HEK293 (cell line): ENCODE results near the gene THSD7A.

ENCODE experiments used
- KLF16 ChIP-seq: fragments of 450-650 bp; formaldehyde crosslinking; IDR thresholded peaks from 2 replicates; pipeline ENCODE4 v1.5.1; 2017; ENCODE audit warnings: missing biosample characterization, missing genetic modification characterization
- KLF8 ChIP-seq: fragments of 450-650 bp; formaldehyde crosslinking; IDR thresholded peaks from 2 replicates; pipeline ENCODE4 v1.5.1; 2016; ENCODE audit warnings: missing biosample characterization, missing genetic modification characterization
- PRDM1 ChIP-seq: fragments of 450-650 bp; formaldehyde crosslinking; IDR thresholded peaks from 2 replicates; pipeline ENCODE4; 2016; ENCODE audit warnings: missing biosample characterization, missing genetic modification characterization
- REST ChIP-seq: fragments of 450-650 bp; formaldehyde crosslinking; IDR thresholded peaks from 2 replicates; pipeline ENCODE4 v1.5.1; 2016; ENCODE audit warnings: missing biosample characterization, missing genetic modification characterization
- SETDB1 ChIP-seq: IDR thresholded peaks from one replicate; pipeline ENCODE4 v1.6.1; 2017; ENCODE audit warnings: mild to moderate bottlenecking, low read length, moderate library complexity, mixed read lengths; ENCODE audit not compliant: insufficient read length
- YY1 ChIP-seq: fragments of 450-650 bp; formaldehyde crosslinking; IDR thresholded peaks from 2 replicates; pipeline ENCODE4 v1.5.1; 2018; ENCODE audit warnings: missing biosample characterization, missing genetic modification characterization
- ZBTB11 ChIP-seq: fragments of 450-650 bp; formaldehyde crosslinking; conservative IDR thresholded peaks from 2 replicates; pipeline ENCODE4 v1.5.1; 2016; ENCODE audit warnings: low read depth, missing biosample characterization, missing genetic modification characterization
- ZNF138 ChIP-seq: fragments of 450-650 bp; formaldehyde crosslinking; IDR thresholded peaks from 2 replicates; pipeline ENCODE4 v1.5.1; 2016; ENCODE audit warnings: missing biosample characterization, missing genetic modification characterization, borderline replicate concordance
- TF ChIP-seq, protein P1 (sequence below): sonication (generic); formaldehyde crosslinking; IDR thresholded peaks from 2 replicates; pipeline ENCODE4 v1.8.1; 2022; ENCODE audit warnings: mild to moderate bottlenecking, moderate library complexity, missing genetic modification reagents
- TF ChIP-seq, protein P2 (sequence below): fragments of 450-650 bp; formaldehyde crosslinking; IDR thresholded peaks from 2 replicates; pipeline ENCODE4 v1.5.1; 2016; ENCODE audit warnings: missing biosample characterization, missing genetic modification characterization
- TF ChIP-seq, protein P3 (sequence below): fragments of 450-650 bp; formaldehyde crosslinking; IDR thresholded peaks from 2 replicates; pipeline ENCODE4 v1.5.1; 2016; ENCODE audit warnings: missing biosample characterization, missing genetic modification characterization
- TF ChIP-seq, protein P4 (sequence below): fragments of 450-650 bp; formaldehyde crosslinking; IDR thresholded peaks from 2 replicates; pipeline ENCODE4 v1.5.1; 2016; ENCODE audit warnings: missing biosample characterization, missing genetic modification characterization

DNA sequence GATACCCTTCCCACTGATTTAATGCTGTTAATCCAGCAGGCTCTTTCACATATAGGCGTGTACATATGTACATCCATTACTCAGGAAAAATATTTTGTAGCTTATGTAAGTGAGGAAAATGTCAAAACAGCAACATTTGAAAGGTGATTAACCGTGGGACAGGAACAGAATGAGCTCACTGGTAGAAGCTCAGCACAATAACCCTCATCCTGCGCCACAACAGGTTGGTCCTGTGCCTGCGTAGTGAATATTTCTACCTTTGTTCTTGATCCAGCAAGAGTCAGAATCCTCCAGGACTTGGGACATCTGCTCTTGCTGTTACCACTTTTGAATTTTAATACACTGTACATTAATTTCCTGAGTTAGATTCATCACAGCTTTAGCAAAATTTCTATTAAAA lies 359.4 kb downstream of the THSD7A start:
- TF ChIP-seq REST: no peak
- TF ChIP-seq, protein P1, sequence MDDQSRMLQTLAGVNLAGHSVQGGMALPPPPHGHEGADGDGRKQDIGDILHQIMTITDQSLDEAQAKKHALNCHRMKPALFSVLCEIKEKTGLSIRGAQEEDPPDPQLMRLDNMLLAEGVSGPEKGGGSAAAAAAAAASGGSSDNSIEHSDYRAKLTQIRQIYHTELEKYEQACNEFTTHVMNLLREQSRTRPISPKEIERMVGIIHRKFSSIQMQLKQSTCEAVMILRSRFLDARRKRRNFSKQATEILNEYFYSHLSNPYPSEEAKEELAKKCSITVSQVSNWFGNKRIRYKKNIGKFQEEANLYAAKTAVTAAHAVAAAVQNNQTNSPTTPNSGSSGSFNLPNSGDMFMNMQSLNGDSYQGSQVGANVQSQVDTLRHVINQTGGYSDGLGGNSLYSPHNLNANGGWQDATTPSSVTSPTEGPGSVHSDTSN (CRISPR knock-in tag): no peak
- TF ChIP-seq, protein P2, sequence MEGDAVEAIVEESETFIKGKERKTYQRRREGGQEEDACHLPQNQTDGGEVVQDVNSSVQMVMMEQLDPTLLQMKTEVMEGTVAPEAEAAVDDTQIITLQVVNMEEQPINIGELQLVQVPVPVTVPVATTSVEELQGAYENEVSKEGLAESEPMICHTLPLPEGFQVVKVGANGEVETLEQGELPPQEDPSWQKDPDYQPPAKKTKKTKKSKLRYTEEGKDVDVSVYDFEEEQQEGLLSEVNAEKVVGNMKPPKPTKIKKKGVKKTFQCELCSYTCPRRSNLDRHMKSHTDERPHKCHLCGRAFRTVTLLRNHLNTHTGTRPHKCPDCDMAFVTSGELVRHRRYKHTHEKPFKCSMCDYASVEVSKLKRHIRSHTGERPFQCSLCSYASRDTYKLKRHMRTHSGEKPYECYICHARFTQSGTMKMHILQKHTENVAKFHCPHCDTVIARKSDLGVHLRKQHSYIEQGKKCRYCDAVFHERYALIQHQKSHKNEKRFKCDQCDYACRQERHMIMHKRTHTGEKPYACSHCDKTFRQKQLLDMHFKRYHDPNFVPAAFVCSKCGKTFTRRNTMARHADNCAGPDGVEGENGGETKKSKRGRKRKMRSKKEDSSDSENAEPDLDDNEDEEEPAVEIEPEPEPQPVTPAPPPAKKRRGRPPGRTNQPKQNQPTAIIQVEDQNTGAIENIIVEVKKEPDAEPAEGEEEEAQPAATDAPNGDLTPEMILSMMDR (tag by site-specific recombination): no peak
- no peak for TF ChIP-seq KLF16 (tag by site-specific recombination)
- no peak for TF ChIP-seq YY1
- no peak for TF ChIP-seq PRDM1 (tag by site-specific recombination)
- TF ChIP-seq SETDB1: no peak
- TF ChIP-seq KLF8 (tag by site-specific recombination): no peak
- TF ChIP-seq, protein P3, sequence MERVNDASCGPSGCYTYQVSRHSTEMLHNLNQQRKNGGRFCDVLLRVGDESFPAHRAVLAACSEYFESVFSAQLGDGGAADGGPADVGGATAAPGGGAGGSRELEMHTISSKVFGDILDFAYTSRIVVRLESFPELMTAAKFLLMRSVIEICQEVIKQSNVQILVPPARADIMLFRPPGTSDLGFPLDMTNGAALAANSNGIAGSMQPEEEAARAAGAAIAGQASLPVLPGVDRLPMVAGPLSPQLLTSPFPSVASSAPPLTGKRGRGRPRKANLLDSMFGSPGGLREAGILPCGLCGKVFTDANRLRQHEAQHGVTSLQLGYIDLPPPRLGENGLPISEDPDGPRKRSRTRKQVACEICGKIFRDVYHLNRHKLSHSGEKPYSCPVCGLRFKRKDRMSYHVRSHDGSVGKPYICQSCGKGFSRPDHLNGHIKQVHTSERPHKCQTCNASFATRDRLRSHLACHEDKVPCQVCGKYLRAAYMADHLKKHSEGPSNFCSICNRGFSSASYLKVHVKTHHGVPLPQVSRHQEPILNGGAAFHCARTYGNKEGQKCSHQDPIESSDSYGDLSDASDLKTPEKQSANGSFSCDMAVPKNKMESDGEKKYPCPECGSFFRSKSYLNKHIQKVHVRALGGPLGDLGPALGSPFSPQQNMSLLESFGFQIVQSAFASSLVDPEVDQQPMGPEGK (tag by site-specific recombination): no peak
- TF ChIP-seq ZBTB11: no peak
- TF ChIP-seq ZNF138: no peak
- TF ChIP-seq, protein P4, sequence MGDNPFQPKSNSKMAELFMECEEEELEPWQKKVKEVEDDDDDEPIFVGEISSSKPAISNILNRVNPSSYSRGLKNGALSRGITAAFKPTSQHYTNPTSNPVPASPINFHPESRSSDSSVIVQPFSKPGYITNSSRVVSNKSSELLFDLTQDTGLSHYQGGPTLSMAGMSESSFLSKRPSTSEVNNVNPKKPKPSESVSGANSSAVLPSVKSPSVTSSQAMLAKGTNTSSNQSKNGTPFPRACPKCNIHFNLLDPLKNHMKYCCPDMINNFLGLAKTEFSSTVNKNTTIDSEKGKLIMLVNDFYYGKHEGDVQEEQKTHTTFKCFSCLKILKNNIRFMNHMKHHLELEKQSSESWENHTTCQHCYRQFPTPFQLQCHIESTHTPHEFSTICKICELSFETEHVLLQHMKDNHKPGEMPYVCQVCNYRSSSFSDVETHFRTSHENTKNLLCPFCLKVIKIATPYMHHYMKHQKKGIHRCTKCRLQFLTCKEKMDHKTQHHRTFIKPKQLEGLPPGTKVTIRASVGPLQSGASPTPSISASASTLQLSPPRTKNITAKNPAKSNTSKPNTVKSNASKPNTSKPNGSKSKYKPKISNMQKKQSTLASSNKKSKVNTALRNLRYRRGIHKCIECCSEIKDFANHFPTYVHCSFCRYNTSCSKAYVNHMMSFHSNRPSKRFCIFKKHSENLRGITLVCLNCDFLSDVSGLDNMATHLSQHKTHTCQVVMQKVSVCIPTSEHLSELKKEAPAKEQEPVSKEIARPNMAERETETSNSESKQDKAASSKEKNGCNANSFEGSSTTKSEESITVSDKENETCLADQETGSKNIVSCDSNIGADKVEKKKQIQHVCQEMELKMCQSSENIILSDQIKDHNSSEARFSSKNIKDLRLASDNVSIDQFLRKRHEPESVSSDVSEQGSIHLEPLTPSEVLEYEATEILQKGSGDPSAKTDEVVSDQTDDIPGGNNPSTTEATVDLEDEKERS (tag by site-specific recombination): no peak
